HCT116 (cell line): ENCODE measurements around the gene ITIH4. TPM values are rescaled to one million over a fixed set of nuclear protein-coding genes. Genes with fewer than 3 reads are reported as not detected.

Source experiments
- ATAC-seq: fragments of 200-7000 bp; cut with Tn5 transposase; 2 replicates; pipeline ENCODE4 v1.9.1; 2020; ENCODE audit warnings: mild to moderate bottlenecking, moderate library complexity
- BruUV-seq: library from RNA; stranded (reverse); fragments of 400-500 nt; replicated peaks from 2 replicates; lab custom pipeline; 2021; lab: Mats Ljungman, UMichigan
- CTCF ChIA-PET: fragments of 300-600 bp; sonication (Branson Sonifier 250); formaldehyde crosslinking; loops from one replicate; lab custom pipeline; 2021; ENCODE audit warnings: antibody characterized with exemption; lab: Charles Lee
- POLR2A ChIA-PET: fragments of 300-600, 350-600 bp; sonication (Branson Sonifier 250); formaldehyde crosslinking; loops from one replicate; lab custom pipeline; 2021; ENCODE audit warnings: antibody characterized with exemption; lab: Charles Lee
- RAD21 ChIA-PET, 2 experiments: fragments of 300-600 bp; sonication (Branson Sonifier 250); formaldehyde crosslinking; loops; one replicate each; lab custom pipeline; 2023; ENCODE audit warnings: low total read pairs in 2 of 2; ENCODE audit not compliant: uncharacterized antibody in 2 of 2, unreplicated experiment in 2 of 2, low non-redundant PET in 1 of 2; lab: Charles Lee
- DNase-seq: peaks from one replicate; pipeline ENCODE4 v3.0.0-alpha.2; 2010; ENCODE audit warnings: low read depth, low spot score
- H2AFZ ChIP-seq: fragments of 200-600 bp; shearing (Covaris generic), sonication (generic); 2 replicates; pipeline ENCODE4 v1.6.1; 2017; ENCODE audit warnings: low read depth, mixed run types, mixed read lengths, antibody characterized with exemption, low read length; ENCODE audit not compliant: poor library complexity, severe bottlenecking
- H3K27ac ChIP-seq: 2 replicates; pipeline ENCODE4 v1.5.1; 2012; ENCODE audit warnings: low read depth, low read length
- H3K27me3 ChIP-seq: fragments of 200-600 bp; sonication (generic); 2 replicates; pipeline ENCODE4 v1.6.1; 2016; ENCODE audit warnings: mixed run types, low read length, mixed read lengths; ENCODE audit not compliant: insufficient read depth
- H3K36me3 ChIP-seq, 2 experiments: fragments of 200-500 bp in 1 of 2; fragments of 200-600 bp in 1 of 2; sonication (Bioruptor generic) in 1 of 2; sonication (generic) in 1 of 2; 2 replicates each; pipeline versions ENCODE4 v1.5.1 to v1.6.1; 2014 to 2016; ENCODE audit warnings: low read length in 2 of 2, inconsistent platforms in 1 of 2, mixed read lengths in 1 of 2, mixed run types in 1 of 2; ENCODE audit not compliant: insufficient read depth in 2 of 2, control insufficient read depth in 1 of 2
- H3K4me1 ChIP-seq, 2 experiments: fragments of 200-600 bp in 1 of 2; sonication (generic) in 1 of 2; 2 replicates each; pipeline versions ENCODE4 v1.5.1 to v1.6.1; 2012 to 2017; ENCODE audit warnings: low read length in 2 of 2, inconsistent platforms in 1 of 2, mild to moderate bottlenecking in 1 of 2, mixed read lengths in 1 of 2, mixed run types in 1 of 2, moderate library complexity in 1 of 2; ENCODE audit not compliant: insufficient read depth in 2 of 2, control insufficient read depth in 1 of 2
- H3K4me2 ChIP-seq: fragments of 200-600 bp; sonication (generic); 2 replicates; pipeline ENCODE4 v1.6.1; 2017; ENCODE audit warnings: mixed run types, low read length, mixed read lengths
- H3K4me3 ChIP-seq, 2 experiments: fragments of 200-600 bp in 1 of 2; sonication (generic) in 1 of 2; replicated peaks in 1 of 2; 2 replicates each; pipeline ENCODE4 v1.5.1; 2011 to 2016; ENCODE audit warnings: low read length in 2 of 2, control low read depth in 1 of 2, low read depth in 1 of 2, mild to moderate bottlenecking in 1 of 2, mixed read lengths in 1 of 2, mixed run types in 1 of 2
- H3K79me2 ChIP-seq: fragments of 200-600 bp; sonication (generic); 2 replicates; pipeline ENCODE4 v1.6.1; 2017; ENCODE audit warnings: mild to moderate bottlenecking, mixed run types, low read length, moderate library complexity, mixed read lengths; ENCODE audit not compliant: insufficient read depth
- H3K9ac ChIP-seq: fragments of 200-600 bp; sonication (generic); 2 replicates; pipeline ENCODE4 v1.6.1; 2016; ENCODE audit warnings: low read length, mixed read lengths
- H3K9me2 ChIP-seq: fragments of 200-600 bp; sonication (generic), shearing (Covaris generic); 2 replicates; pipeline ENCODE4 v1.6.1; 2017; ENCODE audit warnings: mixed run types, mild to moderate bottlenecking, moderate library complexity; ENCODE audit not compliant: insufficient read depth
- H3K9me3 ChIP-seq, 2 experiments: fragments of 200-500 bp in 1 of 2; fragments of 200-600 bp in 1 of 2; sonication (Bioruptor generic) in 1 of 2; sonication (generic) in 1 of 2; 2 replicates each; pipeline ENCODE4 v1.6.1; 2014 to 2017; ENCODE audit warnings: low read length in 2 of 2, mixed read lengths in 2 of 2, inconsistent platforms in 1 of 2, low read depth in 1 of 2, mild to moderate bottlenecking in 1 of 2, mixed run types in 1 of 2, moderate library complexity in 1 of 2; ENCODE audit not compliant: control insufficient read depth in 1 of 2, insufficient read depth in 1 of 2
- H4K20me1 ChIP-seq: fragments of 200-600 bp; sonication (generic), shearing (Covaris generic); 2 replicates; pipeline ENCODE4 v1.6.1; 2017; ENCODE audit warnings: mixed run types, mild to moderate bottlenecking, moderate library complexity; ENCODE audit not compliant: insufficient read depth
- ATF3 ChIP-seq: IDR thresholded peaks from 2 replicates; pipeline ENCODE4 v1.6.1; 2012
- CBX3 ChIP-seq: IDR thresholded peaks from 2 replicates; pipeline ENCODE4 v1.6.1; 2012; ENCODE audit warnings: low read depth
- CTCF ChIP-seq, 3 experiments: fragments of 200-600 bp in 1 of 3; sonication (generic) in 1 of 3; IDR thresholded peaks in 2 of 3; conservative IDR thresholded peaks in 1 of 3; 2 replicates each; pipeline ENCODE4 v1.5.1; 2012 to 2017; ENCODE audit warnings: low read depth in 2 of 3, low read length in 2 of 3, antibody characterized with exemption in 1 of 3, borderline replicate concordance in 1 of 3, control low read depth in 1 of 3, mild to moderate bottlenecking in 1 of 3, mixed read lengths in 1 of 3, mixed run types in 1 of 3, moderate library complexity in 1 of 3; ENCODE audit not compliant: insufficient read depth in 1 of 3
- EGR1 ChIP-seq: IDR thresholded peaks from 2 replicates; pipeline ENCODE4 v1.6.1; 2012; ENCODE audit warnings: low read depth
- ELF1 ChIP-seq: IDR thresholded peaks from 2 replicates; pipeline ENCODE4 v1.6.1; 2012; ENCODE audit warnings: low read depth, borderline replicate concordance
- EZH2 ChIP-seq: fragments of 200-600 bp; sonication (generic); IDR thresholded peaks from 2 replicates; pipeline ENCODE4 v1.6.1; 2017; ENCODE audit warnings: antibody characterized with exemption, mixed run types
- EZH2phosphoT487 ChIP-seq: fragments of 200-600 bp; IDR thresholded peaks from 2 replicates; pipeline ENCODE4 v1.6.1; 2018; ENCODE audit warnings: antibody characterized with exemption, borderline replicate concordance
- FOSL1 ChIP-seq: IDR thresholded peaks from 2 replicates; pipeline ENCODE4 v1.6.1; 2012; ENCODE audit warnings: low read depth
- JUND ChIP-seq: IDR thresholded peaks from 2 replicates; pipeline ENCODE4 v1.6.1; 2012
- POLR2A ChIP-seq: IDR thresholded peaks from 2 replicates; pipeline ENCODE4 v1.7.0; 2011; ENCODE audit warnings: borderline replicate concordance; ENCODE audit not compliant: insufficient read depth, insufficient read length; ENCODE audit errors: extremely low read depth
- POLR2AphosphoS5 ChIP-seq: IDR thresholded peaks from 2 replicates; pipeline ENCODE4 v1.6.1; 2011; ENCODE audit warnings: mild to moderate bottlenecking, low read depth, low read length, moderate library complexity
- RAD21 ChIP-seq: IDR thresholded peaks from 2 replicates; pipeline ENCODE4 v1.6.1; 2012; ENCODE audit warnings: low read depth, mild to moderate bottlenecking
- REST ChIP-seq: IDR thresholded peaks from 2 replicates; pipeline ENCODE4 v1.6.1; 2012; ENCODE audit warnings: low read depth
- SIN3A ChIP-seq: IDR thresholded peaks from 2 replicates; pipeline ENCODE4 v1.6.1; 2012; ENCODE audit warnings: low read depth
- SP1 ChIP-seq: IDR thresholded peaks from 2 replicates; pipeline ENCODE4 v1.6.1; 2012; ENCODE audit warnings: low read depth
- YY1 ChIP-seq: IDR thresholded peaks from 2 replicates; pipeline ENCODE4 v1.6.1; 2011; ENCODE audit warnings: low read length, low read depth, moderate library complexity, mild to moderate bottlenecking; ENCODE audit not compliant: insufficient replicate concordance; ENCODE audit errors: extremely low read depth
- intact Hi-C: fragments of 100-400 bp; cut with micrococcal nuclease; formaldehyde crosslinking; loops from 2 replicates; pipeline ENCODE4 v1.10.0; 2022
- total RNA-seq: library from RNA; stranded (reverse); gene quantifications from one replicate; pipeline ENCODE4 v1.2.1, GENCODE V29; 2021; ENCODE audit not compliant: unreplicated experiment

ITIH4 gene
- total RNA-seq, 1 experiment from 2014 or later = 4.1 TPM

GRCh38 chr3:52792413-52792812 is 38.1 kb downstream of the ITIH4 start:
- ATAC-seq = no peak
- Histone ChIP-seq H3K9ac (no peak overlapping the region), H3K27ac (no peak overlapping the region), H3K9me2 (no peaks in the 10 kb centered on the region), H3K36me3 (no peaks in the 10 kb centered on the region), H3K4me2 (no peak overlapping the region), H3K4me1 (no peaks in the 10 kb centered on the region), H3K4me3 (no peak overlapping the region), H4K20me1 (no peaks in the 10 kb centered on the region), H3K79me2 (no peaks in the 10 kb centered on the region), H3K27me3 (no peaks in the 10 kb centered on the region), H2AFZ (no peak overlapping the region), H3K9me3 (no peaks in the 10 kb centered on the region)
- intact Hi-C loops = no loop called here
- RAD21 ChIA-PET = no interaction called here
- no TSS peak for BruUV-seq
- no peak for DNase-seq
- POLR2A ChIA-PET = no interaction called here
- CTCF ChIA-PET = interaction anchor here (1.2 kb wide), 1 partner anchor 9 kb away, joined by 3 read pairs; no protein-coding TSS in a partner anchor
- no peak for TF ChIP-seq RAD21
- no peak for TF ChIP-seq EZH2phosphoT487
- no peak for TF ChIP-seq EZH2
- TF ChIP-seq SIN3A = no peak
- TF ChIP-seq REST = no peak
- no peak for TF ChIP-seq EGR1
- TF ChIP-seq ELF1 = no peak
- TF ChIP-seq CBX3 = no peak
- TF ChIP-seq CTCF (IDR thresholded peaks at IDR 0.05 in 2 of 3, conservative IDR thresholded peaks at IDR 0.05 in 1 of 3; ENCODE audit: borderline replicate concordance in 1 of 3, insufficient read depth in 1 of 3, low read depth in 2 of 3, low read length in 2 of 3) = no peak
- TF ChIP-seq YY1 = no peak
- TF ChIP-seq ATF3 = no peak
- no peak for TF ChIP-seq SP1
- TF ChIP-seq POLR2AphosphoS5 = no peak
- TF ChIP-seq POLR2A = no peak
- no peak for TF ChIP-seq FOSL1
- no peak for TF ChIP-seq JUND
- TF ChIP-seq, all 23 proteins: peak for 0
